H9 (cell line): ENCODE measurements around the gene ACTBL2. TPM values are rescaled to one million over a fixed set of nuclear protein-coding genes. Genes with fewer than 3 reads are reported as not detected.

ENCODE experiments used
- DNase-seq: peaks from one replicate; pipeline ENCODE4 v3.0.0-alpha.2; 2017
- H2AFZ ChIP-seq: one replicate; pipeline ENCODE4 v1.6.1; 2013; ENCODE audit warnings: mild to moderate bottlenecking, low read length, control low read depth, moderate library complexity
- H2AK5ac ChIP-seq: 2 replicates; pipeline ENCODE4 v1.6.1; 2013; ENCODE audit warnings: low read length, control low read depth, mixed read lengths; ENCODE audit not compliant: insufficient read length
- H2BK120ac ChIP-seq: one replicate; pipeline ENCODE4 v1.6.1; 2013; ENCODE audit warnings: low read depth, mild to moderate bottlenecking, low read length, control low read depth, inconsistent platforms; ENCODE audit not compliant: poor library complexity, severe bottlenecking
- H2BK12ac ChIP-seq: 2 replicates; pipeline ENCODE4 v1.6.1; 2013; ENCODE audit warnings: low read length, control low read depth, mixed read lengths, low read depth; ENCODE audit not compliant: insufficient read length
- H2BK15ac ChIP-seq: 2 replicates; pipeline ENCODE4 v1.6.1; 2013; ENCODE audit warnings: low read depth, low read length, control low read depth
- H2BK20ac ChIP-seq: one replicate; pipeline ENCODE4 v1.6.1; 2013; ENCODE audit warnings: low read depth, mild to moderate bottlenecking, low read length, control low read depth, inconsistent platforms; ENCODE audit not compliant: poor library complexity, severe bottlenecking
- H2BK5ac ChIP-seq: 2 replicates; pipeline ENCODE4 v1.6.1; 2013; ENCODE audit warnings: low read length, control low read depth, mixed read lengths; ENCODE audit not compliant: insufficient read length
- H3K14ac ChIP-seq: 2 replicates; pipeline ENCODE4 v1.6.1; 2013; ENCODE audit warnings: low read length, control low read depth; ENCODE audit not compliant: insufficient read depth
- H3K18ac ChIP-seq: 2 replicates; pipeline ENCODE4 v1.6.1; 2013; ENCODE audit warnings: low read depth, mild to moderate bottlenecking, mixed read lengths, low read length, control low read depth; ENCODE audit not compliant: insufficient read length
- H3K23ac ChIP-seq: 2 replicates; pipeline ENCODE4 v1.6.1; 2013; ENCODE audit warnings: low read length, control low read depth, mixed read lengths, low read depth; ENCODE audit not compliant: insufficient read length
- H3K23me2 ChIP-seq: 2 replicates; pipeline ENCODE4 v1.6.1; 2013; ENCODE audit warnings: low read depth, mild to moderate bottlenecking, mixed read lengths, low read length, control low read depth; ENCODE audit not compliant: insufficient read length, poor library complexity, severe bottlenecking
- H3K27ac ChIP-seq: 2 replicates; pipeline ENCODE4 v1.5.1; 2013; ENCODE audit warnings: low read length, control low read depth, mixed read lengths, low read depth; ENCODE audit not compliant: insufficient read length
- H3K27me3 ChIP-seq: 2 replicates; pipeline ENCODE4 v1.6.1; 2013; ENCODE audit warnings: low read length, control low read depth, inconsistent platforms; ENCODE audit not compliant: insufficient read depth
- H3K4ac ChIP-seq: 2 replicates; pipeline ENCODE4 v1.6.1; 2013; ENCODE audit warnings: low read depth, mild to moderate bottlenecking, control low read depth, inconsistent platforms, low read length, moderate library complexity
- H3K4me1 ChIP-seq: 2 replicates; pipeline ENCODE4 v1.6.1; 2013; ENCODE audit warnings: low read length, control low read depth, inconsistent platforms; ENCODE audit not compliant: insufficient read depth
- H3K4me2 ChIP-seq: 2 replicates; pipeline ENCODE4 v1.6.1; 2013; ENCODE audit warnings: low read length, control low read depth, mixed read lengths; ENCODE audit not compliant: insufficient read length, insufficient read depth
- H3K56ac ChIP-seq: 2 replicates; pipeline ENCODE4 v1.6.1; 2013; ENCODE audit warnings: low read depth, mild to moderate bottlenecking, mixed read lengths, low read length, control low read depth; ENCODE audit not compliant: insufficient read length
- H3K79me1 ChIP-seq: 2 replicates; pipeline ENCODE4 v1.6.1; 2013; ENCODE audit warnings: low read depth, mild to moderate bottlenecking, moderate library complexity, low read length, control low read depth, inconsistent platforms; ENCODE audit not compliant: insufficient read depth, poor library complexity, severe bottlenecking
- H3K79me2 ChIP-seq: 2 replicates; pipeline ENCODE4 v1.6.1; 2013; ENCODE audit warnings: low read length, control low read depth, inconsistent platforms; ENCODE audit not compliant: insufficient read depth
- H3K9ac ChIP-seq: 2 replicates; pipeline ENCODE4 v1.6.1; 2013; ENCODE audit warnings: low read length, control low read depth, mixed read lengths; ENCODE audit not compliant: insufficient read length; ENCODE audit errors: extremely low read depth
- H3K9me3 ChIP-seq: one replicate; pipeline ENCODE4 v1.6.1; 2013; ENCODE audit warnings: low read depth, low read length, inconsistent platforms; ENCODE audit not compliant: control insufficient read depth
- H3T11ph ChIP-seq: one replicate; pipeline ENCODE4 v1.6.1; 2013; ENCODE audit warnings: mild to moderate bottlenecking, low read length, control low read depth, inconsistent platforms
- H4K20me1 ChIP-seq: one replicate; pipeline ENCODE4 v1.6.1; 2013; ENCODE audit not compliant: control insufficient read depth, insufficient read length, insufficient read depth
- H4K5ac ChIP-seq: 2 replicates; pipeline ENCODE4 v1.6.1; 2013; ENCODE audit warnings: low read depth, mild to moderate bottlenecking, mixed read lengths, low read length, control low read depth; ENCODE audit not compliant: insufficient read length
- H4K8ac ChIP-seq: replicated peaks from 2 replicates; pipeline ENCODE4 v1.6.1; 2013; ENCODE audit warnings: low read length, control low read depth, mixed read lengths, low read depth; ENCODE audit not compliant: insufficient read length
- H4K91ac ChIP-seq: 2 replicates; pipeline ENCODE4 v1.6.1; 2013; ENCODE audit warnings: low read depth, mild to moderate bottlenecking, moderate library complexity, mixed read lengths, low read length, control low read depth; ENCODE audit not compliant: insufficient read length
- H3K27ac Mint-ChIP-seq, 3 experiments: 2 replicates in 2 of 3; 3 replicates in 1 of 3; pipeline ENCODE4 v1.8.0; 2020 to 2021; ENCODE audit warnings: mixed read lengths in 3 of 3, mild to moderate bottlenecking in 1 of 3, moderate library complexity in 1 of 3
- H3K27me3 Mint-ChIP-seq: 2 replicates; pipeline ENCODE4 v1.8.0; 2021; ENCODE audit warnings: low read depth, mild to moderate bottlenecking, moderate library complexity, mixed read lengths
- H3K36me3 Mint-ChIP-seq, 3 experiments: 2 replicates in 2 of 3; 3 replicates in 1 of 3; pipeline ENCODE4 v1.8.0; 2020 to 2021; ENCODE audit warnings: low read depth in 3 of 3, mixed read lengths in 3 of 3; ENCODE audit not compliant: insufficient read depth in 1 of 3
- H3K4me1 Mint-ChIP-seq, 2 experiments: 2 replicates each; pipeline ENCODE4 v1.8.0; 2020; ENCODE audit warnings: mixed read lengths in 2 of 2
- H3K4me3 Mint-ChIP-seq, 2 experiments: 2 replicates in 1 of 2; 3 replicates in 1 of 2; pipeline ENCODE4 v1.8.0; 2020 to 2021; ENCODE audit warnings: mild to moderate bottlenecking in 2 of 2, mixed read lengths in 2 of 2, moderate library complexity in 1 of 2
- H3K9me3 Mint-ChIP-seq, 2 experiments: 2 replicates in 1 of 2; 3 replicates in 1 of 2; pipeline ENCODE4 v1.8.0; 2020; ENCODE audit warnings: mild to moderate bottlenecking in 2 of 2, mixed read lengths in 2 of 2, moderate library complexity in 1 of 2
- WGBS: extraction: QIAGEN DNeasy Blood & Tissue Kit; methylation state at CpG from one replicate; pipeline ENCODE4 v1.1.7; 2013; ENCODE audit warnings: missing lambda C conversion rate, low lambda C conversion rate, mixed read lengths; ENCODE audit not compliant: insufficient read length; ENCODE audit errors: extremely low coverage; 5-methylcytosine and 5-hydroxymethylcytosine counted together
- total RNA-seq: library from RNA; stranded (reverse); gene quantifications from 2 replicates; pipeline ENCODE4 v1.2.1, GENCODE V29; 2021
- TF ChIP-seq, protein P1 (sequence below): fragments of 200-600 bp; sonication (generic); conservative IDR thresholded peaks from 3 replicates; pipeline ENCODE4 v1.8.0; 2021; ENCODE audit warnings: antibody characterized with exemption, mild to moderate bottlenecking

The ACTBL2 gene
- total RNA-seq, 1 experiment from 2014 or later, result not detected

DNA sequence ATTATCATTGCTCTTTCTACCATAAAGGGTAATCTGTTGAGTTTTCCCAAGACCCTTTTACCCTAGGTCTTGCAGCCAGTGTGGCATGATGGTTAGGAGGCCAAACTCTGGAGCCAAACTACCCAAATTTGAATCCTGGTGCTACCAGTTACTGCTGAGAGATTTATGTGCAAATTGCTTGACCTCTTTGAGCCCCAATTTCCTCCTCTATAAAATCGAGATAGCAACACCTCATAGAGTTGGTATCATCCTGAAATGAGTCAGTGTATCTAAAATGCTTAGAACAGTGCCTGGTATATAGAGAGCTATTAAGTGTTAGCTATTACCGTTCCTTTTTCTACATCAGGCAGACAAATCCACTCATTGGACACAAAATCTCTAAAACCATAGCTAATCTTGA is 43.0 kb downstream of the ACTBL2 start:
- Histone ChIP-seq H3K27ac (no peak overlapping the region), H2BK20ac (no peak overlapping the region)
- no CpG with 5 or more reads among the region's 2 CpGs for WGBS

More for the DNA sequence above, 43.0 kb downstream of the ACTBL2 start:
- no peak overlapping the region for H3K27ac Mint-ChIP-seq
- Histone ChIP-seq H3K4ac (no peak overlapping the region), H4K20me1 (no peaks in the 10 kb centered on the region), H2AFZ (no peak overlapping the region), H3K9me3 (no peaks in the 10 kb centered on the region), H3K18ac (no peak overlapping the region), H3K4me2 (no peak overlapping the region), H4K91ac (no peak overlapping the region), H4K5ac (no peak overlapping the region), H3K23ac (no peak overlapping the region), H3K9ac (no peak overlapping the region), H3K79me2 (no peaks in the 10 kb centered on the region), H3T11ph (no peak overlapping the region), H2AK5ac (no peak overlapping the region), H3K79me1 (no peaks in the 10 kb centered on the region), H3K27me3 (no peaks in the 10 kb centered on the region), H2BK120ac (no peak overlapping the region), H3K56ac (no peak overlapping the region), H4K8ac (no peak overlapping the region), H3K14ac (no peak overlapping the region), H3K4me1 (no peaks in the 10 kb centered on the region), H3K23me2 (no peaks in the 10 kb centered on the region), H2BK12ac (no peak overlapping the region), H2BK5ac (no peak overlapping the region), H2BK15ac (no peak overlapping the region)
- H3K4me1 Mint-ChIP-seq, result peaks cover 0 to 3% of the 10 kb centered on the region in 2 experiments; a peak in 1 of 4 replicates
- H3K36me3 Mint-ChIP-seq, result no peaks in the 10 kb centered on the region
- TF ChIP-seq, protein P1, sequence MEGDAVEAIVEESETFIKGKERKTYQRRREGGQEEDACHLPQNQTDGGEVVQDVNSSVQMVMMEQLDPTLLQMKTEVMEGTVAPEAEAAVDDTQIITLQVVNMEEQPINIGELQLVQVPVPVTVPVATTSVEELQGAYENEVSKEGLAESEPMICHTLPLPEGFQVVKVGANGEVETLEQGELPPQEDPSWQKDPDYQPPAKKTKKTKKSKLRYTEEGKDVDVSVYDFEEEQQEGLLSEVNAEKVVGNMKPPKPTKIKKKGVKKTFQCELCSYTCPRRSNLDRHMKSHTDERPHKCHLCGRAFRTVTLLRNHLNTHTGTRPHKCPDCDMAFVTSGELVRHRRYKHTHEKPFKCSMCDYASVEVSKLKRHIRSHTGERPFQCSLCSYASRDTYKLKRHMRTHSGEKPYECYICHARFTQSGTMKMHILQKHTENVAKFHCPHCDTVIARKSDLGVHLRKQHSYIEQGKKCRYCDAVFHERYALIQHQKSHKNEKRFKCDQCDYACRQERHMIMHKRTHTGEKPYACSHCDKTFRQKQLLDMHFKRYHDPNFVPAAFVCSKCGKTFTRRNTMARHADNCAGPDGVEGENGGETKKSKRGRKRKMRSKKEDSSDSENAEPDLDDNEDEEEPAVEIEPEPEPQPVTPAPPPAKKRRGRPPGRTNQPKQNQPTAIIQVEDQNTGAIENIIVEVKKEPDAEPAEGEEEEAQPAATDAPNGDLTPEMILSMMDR, result no peak
- H3K4me3 Mint-ChIP-seq, result no peak overlapping the region
- no peaks in the 10 kb centered on the region for H3K27me3 Mint-ChIP-seq
- no peak for DNase-seq
- H3K9me3 Mint-ChIP-seq, result no peaks in the 10 kb centered on the region
